Smooth muscle cell (in vitro differentiated cells): ENCODE measurements around the gene CASZ1. TPM values are rescaled to one million over a fixed set of nuclear protein-coding genes. Genes with fewer than 3 reads are reported as not detected.

Source experiments
- DNase-seq: peaks from one replicate; lab custom pipeline; 2025; ENCODE audit not compliant: unreplicated experiment; lab: John Stamatoyannopoulos, UW
- H2AFZ ChIP-seq: fragments of 200-600 bp; sonication (generic); 2 replicates; pipeline ENCODE4 v1.6.0; 2016; ENCODE audit warnings: antibody characterized with exemption, low read depth, mild to moderate bottlenecking
- H3F3A ChIP-seq: fragments of 200-600 bp; sonication (generic); 2 replicates; pipeline ENCODE4 v1.6.0; 2017; ENCODE audit warnings: antibody characterized with exemption, low read depth
- H3K27ac ChIP-seq: fragments of 200-600 bp; sonication (generic); 2 replicates; pipeline ENCODE4 v1.5.1; 2016; ENCODE audit warnings: low read depth, mild to moderate bottlenecking
- H3K27me3 ChIP-seq: fragments of 200-600 bp; sonication (generic); 2 replicates; pipeline ENCODE4 v1.6.1; 2016; ENCODE audit warnings: low read depth, mild to moderate bottlenecking
- H3K36me3 ChIP-seq: fragments of 200-600 bp; sonication (generic); 2 replicates; pipeline ENCODE4 v1.5.1; 2016; ENCODE audit warnings: low read depth
- H3K4me1 ChIP-seq: fragments of 200-600 bp; sonication (generic); 2 replicates; pipeline ENCODE4 v1.5.1; 2016; ENCODE audit warnings: low read depth
- H3K4me2 ChIP-seq: fragments of 200-600 bp; sonication (generic); 2 replicates; pipeline ENCODE4 v1.6.0; 2016; ENCODE audit warnings: mild to moderate bottlenecking
- H3K4me3 ChIP-seq: fragments of 200-600 bp; sonication (generic); 2 replicates; pipeline ENCODE4 v1.5.1; 2016; ENCODE audit warnings: mild to moderate bottlenecking
- H3K79me2 ChIP-seq: fragments of 200-600 bp; sonication (generic); 2 replicates; pipeline ENCODE4 v1.6.0; 2016; ENCODE audit warnings: low read depth, mild to moderate bottlenecking
- H3K9ac ChIP-seq: fragments of 200-600 bp; sonication (generic); 2 replicates; pipeline ENCODE4 v1.6.0; 2016; ENCODE audit warnings: low read depth
- H3K9me3 ChIP-seq: fragments of 200-600 bp; sonication (generic); replicated peaks from 2 replicates; pipeline ENCODE4 v1.5.1; 2016; ENCODE audit warnings: low read depth
- H4K20me1 ChIP-seq: fragments of 200-600 bp; sonication (generic); 2 replicates; pipeline ENCODE4 v1.6.0; 2016; ENCODE audit warnings: low read depth
- CTCF ChIP-seq: fragments of 200-600 bp; sonication (generic); IDR thresholded peaks from 2 replicates; pipeline ENCODE4 v1.5.1; 2017; ENCODE audit warnings: borderline replicate concordance, mild to moderate bottlenecking, antibody characterized with exemption; ENCODE audit not compliant: insufficient read depth, poor library complexity, severe bottlenecking
- WGBS: methylation state at CpG from one replicate; pipeline ENCODE4 v1.1.7; 2016; ENCODE audit warnings: low lambda C conversion rate; 5-methylcytosine and 5-hydroxymethylcytosine counted together
- polyA plus RNA-seq: library from polyadenylated mRNA; unstranded; fragments of >200 nt; fragmentation: Nextera tagmentation; extraction: Ambion mirVana; gene quantifications from 2 replicates; pipeline ENCODE4 v1.2.1, GENCODE V29; 2016
- total RNA-seq: library from RNA; depleted of rRNA; stranded (reverse); fragments of >200 nt; gene quantifications from 2 replicates; pipeline ENCODE4 v1.2.3, GENCODE V29; 2014

CASZ1 gene
- total and polyA plus RNA-seq, 2 experiments from 2014 or later, result 0.70 to 1.9 TPM

DNA sequence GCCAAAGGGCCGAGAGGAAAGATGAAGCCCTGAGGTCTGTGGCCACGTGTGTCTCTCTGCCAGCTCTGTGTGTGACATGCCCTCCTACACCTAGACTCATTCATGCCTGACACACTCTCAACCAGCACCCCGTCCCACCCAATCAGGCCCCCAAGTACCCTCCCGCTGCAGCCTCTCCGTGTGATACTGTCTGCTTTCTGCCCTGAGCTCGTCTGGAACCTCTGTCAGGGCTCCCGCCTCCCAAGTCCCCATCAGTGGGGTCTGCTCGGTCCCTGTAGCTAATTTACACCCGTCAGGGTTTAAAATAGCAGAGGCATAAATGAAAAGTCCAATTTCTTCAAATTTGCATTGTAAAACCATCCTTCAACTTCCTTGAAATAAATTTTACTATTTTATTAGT, 20.7 kb downstream of the CASZ1 start:
- Histone ChIP-seq H2AFZ (no peak overlapping the region), H3K9me3 (no peaks in the 10 kb centered on the region), H3K4me2 (no peak overlapping the region), H3K79me2 (no peaks in the 10 kb centered on the region), H3K4me1 (peaks cover 14% of the 10 kb centered on the region), H4K20me1 (no peaks in the 10 kb centered on the region), H3K9ac (no peak overlapping the region), H3K27ac (no peak overlapping the region), H3K27me3 (peaks cover 3% of the 10 kb centered on the region), H3F3A (no peaks in the 10 kb centered on the region), H3K36me3 (no peaks in the 10 kb centered on the region), H3K4me3 (no peak overlapping the region)
- no peak for DNase-seq
- 81% methylated on average over 9 of the region's 9 CpGs for WGBS
- TF ChIP-seq CTCF, result no peak

- Histone ChIP-seq H3K4me2 (no peak overlapping the region), H3K4me1 (peaks cover 12% of the 10 kb centered on the region), H3K27ac (no peak overlapping the region), H4K20me1 (no peaks in the 10 kb centered on the region), H3K36me3 (no peaks in the 10 kb centered on the region), H3K9ac (no peak overlapping the region), H2AFZ (no peak overlapping the region), H3K27me3 (peaks cover 3% of the 10 kb centered on the region), H3K4me3 (no peak overlapping the region), H3F3A (no peaks in the 10 kb centered on the region), H3K79me2 (no peaks in the 10 kb centered on the region), H3K9me3 (no peaks in the 10 kb centered on the region)
- TF ChIP-seq CTCF, result no peak
- WGBS, result 92% methylated on average over 17 of the region's 17 CpGs
- DNase-seq, result no peak
Measured at GRCh38 chr1:10774615-10775310, 21.7 kb downstream of the CASZ1 start.

DNA sequence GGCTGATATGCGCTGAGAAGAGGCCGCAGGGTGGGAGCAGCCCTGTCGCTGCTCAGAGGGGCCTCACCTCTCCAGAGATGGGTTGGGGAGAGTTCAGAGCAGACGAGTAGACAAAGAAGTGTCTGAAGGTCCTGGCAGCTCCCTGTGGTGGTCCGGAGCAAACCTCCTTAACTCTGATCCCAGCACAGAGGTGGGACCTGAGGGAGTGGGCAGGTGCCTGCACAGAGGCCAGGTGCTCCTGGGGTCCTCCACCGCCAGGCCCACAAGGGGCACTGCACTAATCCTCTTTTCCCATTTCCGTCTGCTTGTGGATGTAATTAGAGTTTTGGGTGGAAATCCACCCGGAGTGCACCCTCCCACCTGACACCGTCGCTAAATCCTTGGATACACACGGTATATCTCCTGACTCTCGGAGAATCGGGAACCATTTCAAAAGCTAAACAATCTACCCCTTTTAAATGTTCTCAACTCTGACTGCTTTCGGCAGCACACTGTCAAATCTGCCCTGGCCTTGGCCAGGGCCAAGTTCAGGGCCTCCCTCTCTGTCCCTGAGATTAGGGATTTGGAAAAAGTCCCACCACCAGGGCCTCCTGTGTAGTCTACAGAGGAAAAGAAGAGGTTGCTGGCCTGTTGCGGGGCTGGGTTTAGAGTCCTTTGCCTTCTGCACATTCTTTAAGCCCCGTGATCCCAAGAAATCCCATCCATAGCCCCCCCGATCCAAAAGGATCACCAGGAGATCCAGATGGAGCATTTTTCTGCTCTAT, 22.4 kb downstream of the CASZ1 start:
- Histone ChIP-seq H3K27ac (no peak overlapping the region), H3K79me2 (no peaks in the 10 kb centered on the region), H3K27me3 (peaks cover 3% of the 10 kb centered on the region), H3F3A (no peaks in the 10 kb centered on the region), H2AFZ (no peak overlapping the region), H3K4me2 (no peak overlapping the region), H3K4me3 (no peak overlapping the region), H3K36me3 (no peaks in the 10 kb centered on the region), H4K20me1 (no peaks in the 10 kb centered on the region), H3K9ac (no peak overlapping the region), H3K4me1 (peaks cover 5% of the 10 kb centered on the region), H3K9me3 (no peaks in the 10 kb centered on the region)
- no peak for TF ChIP-seq CTCF
- 89% methylated on average over 17 of the region's 17 CpGs for WGBS
- no peak for DNase-seq

DNA sequence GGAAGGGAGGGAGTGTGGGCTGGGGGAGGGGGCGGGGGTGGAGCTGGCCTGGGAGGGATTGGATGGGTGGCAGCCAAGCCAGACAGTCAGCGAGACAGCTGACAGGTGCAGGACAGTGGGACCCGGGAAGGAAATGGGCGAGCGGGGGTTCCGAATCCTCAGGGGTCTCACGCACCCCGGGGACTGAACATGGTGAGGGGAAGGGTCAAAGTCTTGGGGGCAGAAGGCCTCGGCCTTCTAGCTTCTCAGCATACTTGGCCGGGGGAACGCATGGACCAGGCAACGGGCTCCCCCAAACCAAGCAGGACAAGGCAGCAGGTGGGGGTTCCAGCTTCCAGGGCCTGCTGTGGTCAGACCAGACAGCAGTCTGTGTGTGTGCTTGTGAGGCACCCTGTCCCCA, 23.1 kb downstream of the CASZ1 start:
- Histone ChIP-seq H4K20me1 (no peaks in the 10 kb centered on the region), H3K4me1 (no peaks in the 10 kb centered on the region), H2AFZ (no peak overlapping the region), H3K4me3 (no peak overlapping the region), H3K9me3 (no peaks in the 10 kb centered on the region), H3K27me3 (peaks cover 3% of the 10 kb centered on the region), H3K4me2 (no peak overlapping the region), H3K79me2 (no peaks in the 10 kb centered on the region), H3K36me3 (no peaks in the 10 kb centered on the region), H3K27ac (no peak overlapping the region), H3K9ac (no peak overlapping the region), H3F3A (no peaks in the 10 kb centered on the region)
- 86% methylated on average over 12 of the region's 12 CpGs for WGBS
- no peak for TF ChIP-seq CTCF
- no peak for DNase-seq
